Cardiac fibroblast (primary cell): ENCODE results near the gene KCNA10.
"Not testable (repeated sequence)": the region's sequence is repeated elsewhere in the genome, so short reads cannot be mapped to it uniquely, and the experiment has no call there.

Experiments used
- DNase-seq, 2 donors: peaks; one replicate each; pipeline versions ENCODE4 v3.0.0 to v3.0.0-alpha.2; 2010; ENCODE audit warnings: low read depth in 2 of 2
- H3K4me3 ChIP-seq, 2 donors: replicated peaks in 1 of 2; 1 replicate in 1 of 2; 2 replicates in 1 of 2; pipeline ENCODE4 v1.5.1; 2011; ENCODE audit warnings: low read depth in 2 of 2, low read length in 2 of 2, mild to moderate bottlenecking in 2 of 2, moderate library complexity in 1 of 2
- CTCF ChIP-seq: IDR thresholded peaks from one replicate; pipeline ENCODE4 v1.5.1; 2011; ENCODE audit warnings: low read depth, mild to moderate bottlenecking, low read length, inconsistent platforms

Gene KCNA10

GRCh38 chr1:110513511-110513910 is 5.5 kb downstream of the KCNA10 start:
- no peak overlapping the region for H3K4me3 ChIP-seq
- no peak for TF ChIP-seq CTCF
- no peak for DNase-seq

GRCh38 chr1:110511436-110511835 is 7.5 kb downstream of the KCNA10 start:
- no peak overlapping the region for H3K4me3 ChIP-seq
- no peak for DNase-seq
- TF ChIP-seq CTCF = no peak

- DNase-seq, H3K4me3 ChIP-seq: not testable (repeated sequence)
Observed at GRCh38 chr1:110510921-110511320, 8.1 kb downstream of the KCNA10 start.

- no peak overlapping the region for H3K4me3 ChIP-seq
- no peak for TF ChIP-seq CTCF
- no peak for DNase-seq
Observed at GRCh38 chr1:110509655-110510054, 9.3 kb downstream of the KCNA10 start.

- TF ChIP-seq CTCF = no peak
- DNase-seq = peak; percentile 9 to 40
- no peak overlapping the region for H3K4me3 ChIP-seq
Observed at GRCh38 chr1:110508028-110508940, 10.7 kb downstream of the KCNA10 start.

- no peak for TF ChIP-seq CTCF
Observed at GRCh38 chr1:110506541-110506940, 12.4 kb downstream of the KCNA10 start.

GRCh38 chr1:110505596-110505995 is 13.4 kb downstream of the KCNA10 start:
- no peak overlapping the region for H3K4me3 ChIP-seq
- DNase-seq = no peak
- TF ChIP-seq CTCF = no peak

More at GRCh38 chr1:110506541-110506940, 12.4 kb downstream of the KCNA10 start:
- H3K4me3 ChIP-seq = no peak overlapping the region
- DNase-seq = no peak
